B cell (primary cell): ENCODE data around the gene WDR38.

Experiments used
- EZH2 ChIP-seq: IDR thresholded peaks from 2 replicates; pipeline ENCODE4 v1.6.1; 2012; ENCODE audit warnings: borderline replicate concordance, low read depth, mild to moderate bottlenecking, moderate library complexity, low read length; ENCODE audit not compliant: insufficient read depth, poor library complexity, severe bottlenecking
- TF ChIP-seq, protein P1 (sequence below): fragments of 200-600 bp; IDR thresholded peaks from one replicate; pipeline ENCODE4 v1.8.0; 2022; ENCODE audit warnings: antibody characterized with exemption, mild to moderate bottlenecking

DNA sequence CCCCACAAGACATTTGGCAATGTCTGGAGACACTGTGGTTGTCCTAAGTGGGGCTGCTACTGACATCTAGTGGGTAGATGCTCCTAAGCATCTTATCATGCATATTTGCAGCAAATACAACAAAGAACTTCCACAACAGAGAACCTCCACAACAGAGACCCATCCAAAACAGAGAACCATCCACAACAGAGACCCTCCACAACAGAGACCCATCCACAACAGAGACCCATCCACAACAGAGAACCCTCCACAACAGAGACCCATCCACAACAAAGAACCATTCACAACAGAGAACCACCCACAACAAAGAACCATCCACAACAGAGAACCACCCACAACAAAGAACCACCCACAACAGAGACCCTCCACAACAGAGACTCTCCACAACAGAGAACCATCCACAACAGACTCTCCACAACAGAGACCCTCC, 41.5 kb downstream of the WDR38 start:
- TF ChIP-seq, protein P1, sequence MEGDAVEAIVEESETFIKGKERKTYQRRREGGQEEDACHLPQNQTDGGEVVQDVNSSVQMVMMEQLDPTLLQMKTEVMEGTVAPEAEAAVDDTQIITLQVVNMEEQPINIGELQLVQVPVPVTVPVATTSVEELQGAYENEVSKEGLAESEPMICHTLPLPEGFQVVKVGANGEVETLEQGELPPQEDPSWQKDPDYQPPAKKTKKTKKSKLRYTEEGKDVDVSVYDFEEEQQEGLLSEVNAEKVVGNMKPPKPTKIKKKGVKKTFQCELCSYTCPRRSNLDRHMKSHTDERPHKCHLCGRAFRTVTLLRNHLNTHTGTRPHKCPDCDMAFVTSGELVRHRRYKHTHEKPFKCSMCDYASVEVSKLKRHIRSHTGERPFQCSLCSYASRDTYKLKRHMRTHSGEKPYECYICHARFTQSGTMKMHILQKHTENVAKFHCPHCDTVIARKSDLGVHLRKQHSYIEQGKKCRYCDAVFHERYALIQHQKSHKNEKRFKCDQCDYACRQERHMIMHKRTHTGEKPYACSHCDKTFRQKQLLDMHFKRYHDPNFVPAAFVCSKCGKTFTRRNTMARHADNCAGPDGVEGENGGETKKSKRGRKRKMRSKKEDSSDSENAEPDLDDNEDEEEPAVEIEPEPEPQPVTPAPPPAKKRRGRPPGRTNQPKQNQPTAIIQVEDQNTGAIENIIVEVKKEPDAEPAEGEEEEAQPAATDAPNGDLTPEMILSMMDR, result peak; percentile 53
- no peak for TF ChIP-seq EZH2
